Activated T-cell treated with anti-CD3 and anti-CD28 coated beads for 1 hour (primary cell): Measurements from ENCODE around the gene INPP5D.
"Not testable (repeated sequence)": the region's sequence is repeated elsewhere in the genome, so short reads cannot be mapped to it uniquely, and the experiment has no call there.

Experiments used
- DNase-seq: peaks from one replicate; pipeline ENCODE4 v3.0.0-alpha.2; 2020; ENCODE audit warnings: low read depth

Gene INPP5D

DNA sequence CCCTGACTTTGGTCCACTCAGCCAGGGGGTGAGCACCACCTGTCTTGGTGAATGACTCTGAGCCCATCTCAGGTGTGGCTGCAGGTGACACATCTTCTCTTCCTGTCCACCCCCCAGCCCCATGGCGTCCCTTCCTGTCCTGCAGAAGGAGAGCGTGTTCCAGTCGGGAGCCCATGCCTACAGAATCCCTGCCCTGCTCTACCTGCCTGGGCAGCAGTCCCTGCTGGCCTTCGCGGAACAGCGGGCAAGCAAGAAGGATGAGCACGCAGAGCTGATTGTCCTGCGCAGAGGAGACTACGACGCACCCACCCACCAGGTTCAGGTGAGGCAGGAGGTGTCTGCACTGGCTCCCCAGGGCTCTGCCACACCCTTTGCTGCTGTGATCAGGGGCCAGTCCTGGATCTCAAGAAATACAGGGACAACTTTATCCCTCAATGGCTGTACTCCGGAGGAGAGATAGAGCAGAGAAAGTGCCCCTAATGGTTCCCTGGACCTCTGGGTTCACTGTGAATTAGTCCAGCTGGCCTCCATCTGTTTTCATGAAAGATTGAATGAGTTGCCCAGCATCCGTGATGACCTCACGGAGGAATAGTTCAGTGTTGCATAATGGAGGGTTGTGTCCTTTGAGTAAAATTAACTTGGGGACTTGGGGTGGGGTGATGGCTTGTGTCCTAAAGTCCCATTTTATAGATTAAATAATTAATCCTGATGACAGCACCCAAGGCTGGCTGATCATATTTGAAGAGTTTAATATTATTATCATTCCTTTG is 27.4 kb upstream of the INPP5D start, which contains the start of gene NEU2:
Gene NEU2, plus strand, starts transcription at position 122 of the 770 bp plus-strand sequence. Its CDS starts 0 bp downstream, at position 122.
- DNase-seq, result no peak

DNA sequence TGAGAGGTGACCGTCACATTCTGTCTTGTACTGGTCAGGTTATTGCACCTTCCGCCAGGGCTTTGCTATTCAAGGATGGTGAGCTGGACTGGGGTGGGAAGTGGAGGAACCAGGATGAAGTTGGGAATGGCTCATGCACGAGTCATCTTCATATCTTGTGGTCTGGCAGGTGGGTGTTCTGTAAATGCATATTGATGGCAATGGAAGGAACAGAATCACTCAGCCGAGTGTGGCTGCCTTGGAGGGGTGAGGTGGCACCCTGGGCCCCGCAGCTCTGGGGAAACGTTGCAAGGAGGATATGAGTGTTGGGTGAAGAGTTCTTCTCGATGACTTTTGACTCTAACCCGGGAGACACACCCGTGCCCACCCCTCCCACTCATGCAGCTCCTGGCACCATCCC is 26.5 kb upstream of the INPP5D start:
- DNase-seq, result no peak

- no peak for DNase-seq
Observed at GRCh38 chr2:233034091-233034882, 25.9 kb upstream of the INPP5D start.

DNA sequence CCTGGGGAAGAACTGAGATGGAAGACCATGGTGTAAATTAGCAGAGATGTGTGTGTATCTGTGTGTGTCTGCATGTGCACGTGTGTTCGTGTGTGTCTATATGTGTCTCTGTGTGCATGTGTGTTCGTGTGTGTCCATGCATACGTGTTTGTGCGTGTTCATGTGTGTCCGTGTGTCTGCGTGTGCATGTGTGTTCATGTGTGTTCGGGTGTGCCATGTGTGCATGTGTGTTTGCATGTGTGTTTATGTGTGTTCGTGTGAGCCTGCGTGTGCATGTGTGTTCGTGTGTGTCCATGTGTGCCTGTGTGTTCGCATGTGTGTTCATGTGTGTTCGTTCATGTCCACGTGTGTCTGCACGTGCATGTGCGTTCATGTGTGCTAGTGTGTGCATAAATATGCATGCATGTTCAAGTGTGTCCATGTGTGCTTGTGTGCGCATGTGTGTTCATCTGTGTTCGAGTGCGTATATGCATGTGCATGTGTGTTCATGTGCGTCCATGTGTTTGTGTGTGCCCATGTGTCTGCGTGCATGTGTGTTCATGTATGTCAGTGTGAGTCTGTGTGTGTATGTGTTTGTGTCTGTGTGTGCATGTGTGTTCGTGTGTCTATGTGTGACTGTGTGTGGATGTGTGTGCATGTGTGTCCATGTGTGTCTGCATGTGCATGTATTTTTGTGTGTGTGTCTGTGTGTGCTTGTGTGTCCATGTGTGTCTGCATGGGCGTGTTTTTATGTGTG is 24.5 kb upstream of the INPP5D start:
- DNase-seq, result no peak

GRCh38 chr2:233036162-233036838 is 23.8 kb upstream of the INPP5D start:
- no peak for DNase-seq

- no peak for DNase-seq
Observed at GRCh38 chr2:233037078-233037477, 23.1 kb upstream of the INPP5D start.

GRCh38 chr2:233039212-233039845 is 20.8 kb upstream of the INPP5D start:
- DNase-seq, result no peak

DNA sequence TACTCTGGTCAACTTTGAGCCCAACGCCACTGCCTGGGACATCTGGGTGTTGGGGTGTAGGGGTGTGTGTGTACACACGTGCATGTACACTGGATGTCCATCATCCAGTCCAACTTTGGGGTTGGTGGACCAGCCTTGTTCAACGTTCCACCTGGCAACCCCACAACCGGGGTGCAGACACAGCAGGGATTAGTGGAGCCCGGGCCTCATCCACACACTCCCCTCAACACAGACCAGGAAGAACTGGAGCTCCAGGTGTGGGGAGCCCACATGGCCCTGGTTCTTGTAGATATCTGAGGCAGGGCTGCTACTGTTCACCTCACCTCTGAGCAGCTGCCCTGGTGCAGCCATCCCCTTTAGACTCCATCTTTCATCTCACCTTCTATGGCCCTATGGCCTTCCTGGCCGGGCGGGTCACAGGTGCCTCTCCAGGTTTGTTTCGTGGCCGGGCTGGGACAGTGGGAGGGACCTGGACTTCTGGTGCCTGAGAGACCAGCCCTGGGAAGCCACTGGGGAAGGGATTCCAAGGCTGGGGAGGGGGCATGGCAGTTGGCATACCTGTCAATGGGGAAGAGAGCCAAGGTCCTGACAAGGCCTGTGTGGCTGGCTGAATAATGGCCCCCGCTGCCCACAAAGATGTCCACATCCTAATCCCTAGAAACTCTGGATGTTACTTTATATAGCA is 20.2 kb upstream of the INPP5D start:
- no peak for DNase-seq

- DNase-seq, result no peak
Observed at GRCh38 chr2:233040571-233040970, 19.6 kb upstream of the INPP5D start.

DNA sequence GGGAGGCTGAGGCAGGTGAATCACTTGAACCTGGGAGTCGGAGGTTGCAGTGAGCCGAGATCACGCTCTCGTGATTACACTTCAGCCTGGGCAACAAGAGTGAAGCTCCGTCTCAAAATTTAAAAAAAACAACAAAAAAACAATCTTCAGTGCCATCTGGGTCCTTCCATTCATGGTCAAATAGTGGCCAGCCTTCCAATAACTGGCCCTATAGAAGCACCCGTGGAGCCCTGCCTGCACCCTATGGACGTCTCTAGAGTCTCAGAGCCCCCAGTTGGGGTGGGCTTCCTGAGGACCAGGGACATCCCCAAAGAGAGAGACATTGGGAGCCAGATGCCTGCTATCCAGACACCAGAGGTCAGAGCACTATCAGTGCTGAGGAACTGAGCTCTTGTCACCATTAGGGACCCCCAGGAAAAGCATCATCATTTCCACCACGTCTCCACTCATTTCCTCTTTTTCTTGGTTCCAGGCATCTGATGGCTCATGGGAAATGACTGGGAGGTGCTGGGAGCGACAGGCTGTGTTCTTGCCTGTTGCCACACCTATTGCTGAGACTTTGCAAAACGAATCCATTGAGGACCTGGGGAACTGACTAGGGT is 18.3 kb upstream of the INPP5D start:
- no peak for DNase-seq

GRCh38 chr2:233042549-233042948 is 17.6 kb upstream of the INPP5D start:
- no peak for DNase-seq

GRCh38 chr2:233044974-233045605 is 15.1 kb upstream of the INPP5D start:
- DNase-seq, result no peak

- DNase-seq, result no peak
Observed at GRCh38 chr2:233047206-233047605, 12.9 kb upstream of the INPP5D start.

GRCh38 chr2:233047667-233048066 is 12.5 kb upstream of the INPP5D start:
- no peak for DNase-seq

GRCh38 chr2:233048569-233049193 is 11.5 kb upstream of the INPP5D start:
- DNase-seq, result no peak

- DNase-seq, result no peak
Observed at GRCh38 chr2:233049194-233049761, 10.9 kb upstream of the INPP5D start.

DNA sequence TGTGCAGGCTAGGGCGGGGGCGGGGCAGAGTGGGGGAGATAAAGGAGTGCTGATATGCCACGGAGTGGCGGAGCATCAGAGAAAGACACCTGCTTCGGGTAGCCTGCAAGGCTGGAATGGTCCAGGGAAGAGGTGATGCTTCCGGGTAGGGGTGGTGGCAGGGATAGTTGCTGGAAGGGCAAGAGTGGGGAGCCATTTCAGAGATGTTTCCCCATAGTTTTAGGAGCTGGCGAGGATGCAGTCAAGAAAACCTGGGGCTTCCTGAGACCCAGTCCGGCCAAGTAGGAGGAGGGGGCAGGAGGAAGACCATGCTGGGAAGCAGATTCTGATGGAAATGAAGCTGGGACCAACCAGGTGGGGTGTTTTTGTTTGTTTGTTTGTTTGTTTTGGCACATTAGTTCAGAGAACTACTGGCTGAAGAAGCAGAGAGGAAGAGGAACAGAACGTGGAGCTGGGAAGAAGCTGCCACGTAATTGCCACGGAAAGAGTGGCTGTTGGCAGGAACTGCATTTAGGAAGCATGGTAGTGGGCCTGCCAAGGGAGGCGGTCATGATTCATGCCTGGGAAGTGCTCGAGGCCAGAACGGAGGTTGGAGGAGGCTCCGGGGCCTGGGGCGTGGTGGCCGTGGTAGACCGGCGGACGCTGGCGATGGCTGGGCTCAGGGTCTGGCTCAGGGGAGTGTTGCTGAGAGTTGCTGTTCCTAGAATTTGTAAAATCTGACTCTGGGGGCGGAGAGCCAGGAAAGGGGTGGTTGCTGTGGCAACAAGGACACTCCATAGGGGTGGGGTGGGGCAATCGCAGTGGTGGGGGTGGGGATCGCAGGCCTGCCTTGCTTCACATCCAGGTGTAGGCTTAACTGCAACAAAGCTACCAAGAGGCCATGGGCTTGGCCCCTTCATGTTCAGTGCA is 8.6 kb upstream of the INPP5D start:
- DNase-seq, result no peak

DNA sequence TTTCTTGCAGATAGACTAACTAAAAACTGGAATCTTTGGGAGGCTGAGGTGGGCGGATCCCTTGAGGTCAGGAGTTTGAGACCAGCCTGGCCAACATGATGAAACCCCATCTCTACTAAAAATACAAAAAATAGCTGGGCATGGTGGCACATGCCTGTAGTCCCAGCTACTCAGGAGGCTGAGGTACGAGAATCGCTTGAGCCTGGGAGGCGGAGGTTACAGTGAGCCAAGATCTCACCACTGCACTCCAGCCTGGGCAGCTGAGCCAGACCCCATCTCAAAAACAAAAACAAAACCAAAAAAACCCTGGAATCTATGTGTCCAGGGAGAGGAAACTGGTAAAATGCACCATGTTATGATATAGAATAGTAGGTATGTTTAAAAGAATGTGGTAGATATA is 7.6 kb upstream of the INPP5D start:
- not testable (repeated sequence) for DNase-seq
